Cardiac fibroblast (primary cell): ENCODE measurements around the gene ICE2.

Experiments
- DNase-seq, 2 donors: peaks; one replicate each; pipeline versions ENCODE4 v3.0.0 to v3.0.0-alpha.2; 2010; ENCODE audit warnings: low read depth in 2 of 2
- H3K4me3 ChIP-seq, 2 donors: replicated peaks in 1 of 2; 1 replicate in 1 of 2; 2 replicates in 1 of 2; pipeline ENCODE4 v1.5.1; 2011; ENCODE audit warnings: low read depth in 2 of 2, low read length in 2 of 2, mild to moderate bottlenecking in 2 of 2, moderate library complexity in 1 of 2
- TF ChIP-seq, protein P1 (sequence below): IDR thresholded peaks from one replicate; pipeline ENCODE4 v1.5.1; 2011; ENCODE audit warnings: low read depth, mild to moderate bottlenecking, low read length, inconsistent platforms

Gene ICE2

GRCh38 chr15:60390871-60391501 is 88.0 kb downstream of the ICE2 start:
- peak overlapping the region in 1 of 2 donors; percentile 44 for H3K4me3 ChIP-seq
- DNase-seq = peak; percentile 87 to 88
- TF ChIP-seq, protein P1, sequence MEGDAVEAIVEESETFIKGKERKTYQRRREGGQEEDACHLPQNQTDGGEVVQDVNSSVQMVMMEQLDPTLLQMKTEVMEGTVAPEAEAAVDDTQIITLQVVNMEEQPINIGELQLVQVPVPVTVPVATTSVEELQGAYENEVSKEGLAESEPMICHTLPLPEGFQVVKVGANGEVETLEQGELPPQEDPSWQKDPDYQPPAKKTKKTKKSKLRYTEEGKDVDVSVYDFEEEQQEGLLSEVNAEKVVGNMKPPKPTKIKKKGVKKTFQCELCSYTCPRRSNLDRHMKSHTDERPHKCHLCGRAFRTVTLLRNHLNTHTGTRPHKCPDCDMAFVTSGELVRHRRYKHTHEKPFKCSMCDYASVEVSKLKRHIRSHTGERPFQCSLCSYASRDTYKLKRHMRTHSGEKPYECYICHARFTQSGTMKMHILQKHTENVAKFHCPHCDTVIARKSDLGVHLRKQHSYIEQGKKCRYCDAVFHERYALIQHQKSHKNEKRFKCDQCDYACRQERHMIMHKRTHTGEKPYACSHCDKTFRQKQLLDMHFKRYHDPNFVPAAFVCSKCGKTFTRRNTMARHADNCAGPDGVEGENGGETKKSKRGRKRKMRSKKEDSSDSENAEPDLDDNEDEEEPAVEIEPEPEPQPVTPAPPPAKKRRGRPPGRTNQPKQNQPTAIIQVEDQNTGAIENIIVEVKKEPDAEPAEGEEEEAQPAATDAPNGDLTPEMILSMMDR = peak; percentile 19

DNA sequence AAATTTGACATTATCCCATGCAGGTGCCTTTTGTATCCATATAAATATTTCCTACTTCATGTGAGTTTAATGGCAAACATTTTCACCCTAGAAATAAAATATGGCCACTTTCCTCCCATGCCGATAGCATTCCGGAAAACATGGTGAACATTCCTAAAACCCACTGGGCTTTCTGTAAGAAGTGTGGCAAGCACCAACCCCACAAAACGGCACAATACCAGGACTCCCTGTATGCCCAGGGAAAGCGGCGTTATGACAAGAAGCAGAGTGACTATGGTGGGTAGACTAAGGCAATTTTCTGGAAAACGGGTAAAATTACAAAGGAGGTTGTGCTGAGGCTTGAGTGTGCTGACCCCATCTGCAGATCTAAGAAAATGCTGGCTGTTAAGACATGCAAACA is 88.7 kb downstream of the ICE2 start:
- TF ChIP-seq, protein P1 = no peak
- H3K4me3 ChIP-seq = peak overlapping the region in 1 of 2 donors; percentile 44
- peak in 1 of 2 donors; percentile 22 for DNase-seq

DNA sequence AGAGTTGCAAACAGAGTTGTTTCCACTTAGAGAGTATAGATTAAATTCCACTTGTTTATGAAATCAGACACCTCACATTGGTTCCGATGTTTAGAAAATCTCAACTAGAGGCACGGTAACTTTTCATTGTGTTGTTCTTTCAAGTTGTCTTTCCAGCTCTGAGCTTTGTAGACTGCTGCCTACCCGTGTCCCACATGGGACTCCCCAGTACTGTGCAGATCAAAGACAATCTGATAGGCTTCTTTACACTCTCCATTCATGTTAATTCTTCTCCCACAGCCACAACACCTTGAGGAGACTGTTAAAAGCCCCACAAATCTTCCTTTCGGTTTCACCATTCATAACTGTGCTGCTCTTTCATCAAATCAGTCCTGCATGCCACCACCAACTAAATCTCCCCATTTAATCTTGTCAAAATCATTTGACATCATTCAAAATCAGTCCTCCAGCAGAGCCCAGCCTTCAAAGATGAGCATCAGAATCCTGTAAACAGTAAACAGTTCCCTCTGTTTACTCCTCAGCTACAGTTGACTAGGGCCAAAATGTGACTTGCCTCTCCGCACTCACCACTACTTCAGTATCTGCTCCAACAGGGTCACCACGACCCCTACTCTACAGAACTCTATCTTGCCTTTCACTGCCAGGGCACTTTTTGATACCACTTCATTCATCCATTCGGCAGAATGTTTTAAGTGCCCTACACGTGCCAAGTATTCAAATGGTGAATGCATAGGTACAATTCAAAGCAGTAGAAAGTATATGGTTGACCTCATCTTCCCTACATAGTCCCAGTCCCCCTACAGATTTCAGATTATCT is 89.5 kb downstream of the ICE2 start:
- peak overlapping the region in 1 of 2 donors; percentile 44 for H3K4me3 ChIP-seq
- DNase-seq = peak in 1 of 2 donors; percentile 23
- TF ChIP-seq, protein P1 = no peak

GRCh38 chr15:60387321-60387720 is 91.6 kb downstream of the ICE2 start:
- no peak for DNase-seq
- H3K4me3 ChIP-seq = no peak overlapping the region
- TF ChIP-seq, protein P1 = no peak

GRCh38 chr15:60386615-60387014 is 92.3 kb downstream of the ICE2 start:
- no peak overlapping the region for H3K4me3 ChIP-seq
- TF ChIP-seq, protein P1 = no peak
- DNase-seq = peak in 1 of 2 donors; percentile 19

- no peak overlapping the region for H3K4me3 ChIP-seq
- peak; percentile 1 to 33 for DNase-seq
- TF ChIP-seq, protein P1 = no peak
Observed at GRCh38 chr15:60385620-60386552, 93.1 kb downstream of the ICE2 start.
